H9 (cell line): ENCODE results near the gene RGPD3. TPM values are rescaled to one million over a fixed set of nuclear protein-coding genes. Genes with fewer than 3 reads are reported as not detected.

Source experiments
- DNase-seq: peaks from one replicate; pipeline ENCODE4 v3.0.0-alpha.2; 2017
- H2AFZ ChIP-seq: one replicate; pipeline ENCODE4 v1.6.1; 2013; ENCODE audit warnings: mild to moderate bottlenecking, low read length, control low read depth, moderate library complexity
- H2AK5ac ChIP-seq: 2 replicates; pipeline ENCODE4 v1.6.1; 2013; ENCODE audit warnings: low read length, control low read depth, mixed read lengths; ENCODE audit not compliant: insufficient read length
- H2BK120ac ChIP-seq: one replicate; pipeline ENCODE4 v1.6.1; 2013; ENCODE audit warnings: low read depth, mild to moderate bottlenecking, low read length, control low read depth, inconsistent platforms; ENCODE audit not compliant: poor library complexity, severe bottlenecking
- H2BK12ac ChIP-seq: 2 replicates; pipeline ENCODE4 v1.6.1; 2013; ENCODE audit warnings: low read length, control low read depth, mixed read lengths, low read depth; ENCODE audit not compliant: insufficient read length
- H2BK15ac ChIP-seq: 2 replicates; pipeline ENCODE4 v1.6.1; 2013; ENCODE audit warnings: low read depth, low read length, control low read depth
- H2BK20ac ChIP-seq: one replicate; pipeline ENCODE4 v1.6.1; 2013; ENCODE audit warnings: low read depth, mild to moderate bottlenecking, low read length, control low read depth, inconsistent platforms; ENCODE audit not compliant: poor library complexity, severe bottlenecking
- H2BK5ac ChIP-seq: 2 replicates; pipeline ENCODE4 v1.6.1; 2013; ENCODE audit warnings: low read length, control low read depth, mixed read lengths; ENCODE audit not compliant: insufficient read length
- H3K14ac ChIP-seq: 2 replicates; pipeline ENCODE4 v1.6.1; 2013; ENCODE audit warnings: low read length, control low read depth; ENCODE audit not compliant: insufficient read depth
- H3K18ac ChIP-seq: 2 replicates; pipeline ENCODE4 v1.6.1; 2013; ENCODE audit warnings: low read depth, mild to moderate bottlenecking, mixed read lengths, low read length, control low read depth; ENCODE audit not compliant: insufficient read length
- H3K23ac ChIP-seq: 2 replicates; pipeline ENCODE4 v1.6.1; 2013; ENCODE audit warnings: low read length, control low read depth, mixed read lengths, low read depth; ENCODE audit not compliant: insufficient read length
- H3K23me2 ChIP-seq: 2 replicates; pipeline ENCODE4 v1.6.1; 2013; ENCODE audit warnings: low read depth, mild to moderate bottlenecking, mixed read lengths, low read length, control low read depth; ENCODE audit not compliant: insufficient read length, poor library complexity, severe bottlenecking
- H3K27ac ChIP-seq: 2 replicates; pipeline ENCODE4 v1.5.1; 2013; ENCODE audit warnings: low read length, control low read depth, mixed read lengths, low read depth; ENCODE audit not compliant: insufficient read length
- H3K27me3 ChIP-seq: 2 replicates; pipeline ENCODE4 v1.6.1; 2013; ENCODE audit warnings: low read length, control low read depth, inconsistent platforms; ENCODE audit not compliant: insufficient read depth
- H3K4ac ChIP-seq: 2 replicates; pipeline ENCODE4 v1.6.1; 2013; ENCODE audit warnings: low read depth, mild to moderate bottlenecking, control low read depth, inconsistent platforms, low read length, moderate library complexity
- H3K4me1 ChIP-seq: 2 replicates; pipeline ENCODE4 v1.6.1; 2013; ENCODE audit warnings: low read length, control low read depth, inconsistent platforms; ENCODE audit not compliant: insufficient read depth
- H3K4me2 ChIP-seq: 2 replicates; pipeline ENCODE4 v1.6.1; 2013; ENCODE audit warnings: low read length, control low read depth, mixed read lengths; ENCODE audit not compliant: insufficient read length, insufficient read depth
- H3K56ac ChIP-seq: 2 replicates; pipeline ENCODE4 v1.6.1; 2013; ENCODE audit warnings: low read depth, mild to moderate bottlenecking, mixed read lengths, low read length, control low read depth; ENCODE audit not compliant: insufficient read length
- H3K79me1 ChIP-seq: 2 replicates; pipeline ENCODE4 v1.6.1; 2013; ENCODE audit warnings: low read depth, mild to moderate bottlenecking, moderate library complexity, low read length, control low read depth, inconsistent platforms; ENCODE audit not compliant: insufficient read depth, poor library complexity, severe bottlenecking
- H3K79me2 ChIP-seq: 2 replicates; pipeline ENCODE4 v1.6.1; 2013; ENCODE audit warnings: low read length, control low read depth, inconsistent platforms; ENCODE audit not compliant: insufficient read depth
- H3K9ac ChIP-seq: 2 replicates; pipeline ENCODE4 v1.6.1; 2013; ENCODE audit warnings: low read length, control low read depth, mixed read lengths; ENCODE audit not compliant: insufficient read length; ENCODE audit errors: extremely low read depth
- H3K9me3 ChIP-seq: one replicate; pipeline ENCODE4 v1.6.1; 2013; ENCODE audit warnings: low read depth, low read length, inconsistent platforms; ENCODE audit not compliant: control insufficient read depth
- H3T11ph ChIP-seq: one replicate; pipeline ENCODE4 v1.6.1; 2013; ENCODE audit warnings: mild to moderate bottlenecking, low read length, control low read depth, inconsistent platforms
- H4K20me1 ChIP-seq: one replicate; pipeline ENCODE4 v1.6.1; 2013; ENCODE audit not compliant: control insufficient read depth, insufficient read length, insufficient read depth
- H4K5ac ChIP-seq: 2 replicates; pipeline ENCODE4 v1.6.1; 2013; ENCODE audit warnings: low read depth, mild to moderate bottlenecking, mixed read lengths, low read length, control low read depth; ENCODE audit not compliant: insufficient read length
- H4K8ac ChIP-seq: replicated peaks from 2 replicates; pipeline ENCODE4 v1.6.1; 2013; ENCODE audit warnings: low read length, control low read depth, mixed read lengths, low read depth; ENCODE audit not compliant: insufficient read length
- H4K91ac ChIP-seq: 2 replicates; pipeline ENCODE4 v1.6.1; 2013; ENCODE audit warnings: low read depth, mild to moderate bottlenecking, moderate library complexity, mixed read lengths, low read length, control low read depth; ENCODE audit not compliant: insufficient read length
- H3K27ac Mint-ChIP-seq, 3 experiments: 2 replicates in 2 of 3; 3 replicates in 1 of 3; pipeline ENCODE4 v1.8.0; 2020 to 2021; ENCODE audit warnings: mixed read lengths in 3 of 3, mild to moderate bottlenecking in 1 of 3, moderate library complexity in 1 of 3
- H3K27me3 Mint-ChIP-seq: 2 replicates; pipeline ENCODE4 v1.8.0; 2021; ENCODE audit warnings: low read depth, mild to moderate bottlenecking, moderate library complexity, mixed read lengths
- H3K36me3 Mint-ChIP-seq, 3 experiments: 2 replicates in 2 of 3; 3 replicates in 1 of 3; pipeline ENCODE4 v1.8.0; 2020 to 2021; ENCODE audit warnings: low read depth in 3 of 3, mixed read lengths in 3 of 3; ENCODE audit not compliant: insufficient read depth in 1 of 3
- H3K4me1 Mint-ChIP-seq, 2 experiments: 2 replicates each; pipeline ENCODE4 v1.8.0; 2020; ENCODE audit warnings: mixed read lengths in 2 of 2
- H3K4me3 Mint-ChIP-seq, 2 experiments: 2 replicates in 1 of 2; 3 replicates in 1 of 2; pipeline ENCODE4 v1.8.0; 2020 to 2021; ENCODE audit warnings: mild to moderate bottlenecking in 2 of 2, mixed read lengths in 2 of 2, moderate library complexity in 1 of 2
- H3K9me3 Mint-ChIP-seq, 2 experiments: 2 replicates in 1 of 2; 3 replicates in 1 of 2; pipeline ENCODE4 v1.8.0; 2020; ENCODE audit warnings: mild to moderate bottlenecking in 2 of 2, mixed read lengths in 2 of 2, moderate library complexity in 1 of 2
- WGBS: extraction: QIAGEN DNeasy Blood & Tissue Kit; methylation state at CpG from one replicate; pipeline ENCODE4 v1.1.7; 2013; ENCODE audit warnings: missing lambda C conversion rate, low lambda C conversion rate, mixed read lengths; ENCODE audit not compliant: insufficient read length; ENCODE audit errors: extremely low coverage; 5-methylcytosine and 5-hydroxymethylcytosine counted together
- total RNA-seq: library from RNA; stranded (reverse); gene quantifications from 2 replicates; pipeline ENCODE4 v1.2.1, GENCODE V29; 2021
- TF ChIP-seq, protein P1 (sequence below): fragments of 200-600 bp; sonication (generic); conservative IDR thresholded peaks from 3 replicates; pipeline ENCODE4 v1.8.0; 2021; ENCODE audit warnings: antibody characterized with exemption, mild to moderate bottlenecking

Gene RGPD3
- total RNA-seq, 1 experiment from 2014 or later = 0.15 TPM

DNA sequence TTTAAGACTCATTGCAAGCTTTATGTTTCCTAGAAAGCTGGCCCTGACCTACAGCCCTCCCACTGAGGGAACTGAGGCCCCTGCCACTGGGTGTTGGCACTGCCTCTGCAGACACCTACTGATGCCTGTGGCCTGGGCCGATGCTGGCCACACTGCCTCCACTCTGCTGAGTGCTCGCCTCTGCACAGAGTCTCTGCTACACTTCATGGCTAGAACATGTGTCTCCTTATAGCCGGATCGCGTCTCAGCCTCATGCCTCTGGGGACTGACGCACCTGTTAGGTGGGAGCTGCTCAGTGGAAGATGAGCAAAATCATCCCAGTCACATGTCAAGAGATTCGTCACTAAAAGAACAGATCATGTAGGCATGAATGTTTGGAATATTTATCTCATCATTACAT is 108.7 kb downstream of the RGPD3 start:
- Histone ChIP-seq H3K27ac (no peak overlapping the region), H2BK5ac (no peak overlapping the region), H2BK12ac (no peak overlapping the region), H3K4ac (no peak overlapping the region), H2BK15ac (no peak overlapping the region), H3K4me1 (peaks cover 5% of the 10 kb centered on the region; the same call in 1 of the 2 replicates), H3K27me3 (no peaks in the 10 kb centered on the region), H4K5ac (no peak overlapping the region), H4K8ac (no peak overlapping the region), H3K9me3 (no peaks in the 10 kb centered on the region), H2AK5ac (no peak overlapping the region), H3K18ac (no peak overlapping the region), H2AFZ (no peak overlapping the region), H2BK120ac (no peak overlapping the region), H2BK20ac (no peak overlapping the region), H3K23me2 (no peaks in the 10 kb centered on the region), H4K91ac (no peak overlapping the region), H3K56ac (no peak overlapping the region), H3K9ac (no peak overlapping the region), H3K23ac (no peak overlapping the region), H3K79me1 (no peaks in the 10 kb centered on the region), H3T11ph (no peak overlapping the region), H3K4me2 (no peak overlapping the region), H4K20me1 (no peaks in the 10 kb centered on the region), H3K79me2 (no peaks in the 10 kb centered on the region), H3K14ac (no peak overlapping the region)
- H3K27ac Mint-ChIP-seq = peak overlapping the region in 1 of 3 experiments; percentile 81; a peak in 1 of 7 replicates
- TF ChIP-seq, protein P1, sequence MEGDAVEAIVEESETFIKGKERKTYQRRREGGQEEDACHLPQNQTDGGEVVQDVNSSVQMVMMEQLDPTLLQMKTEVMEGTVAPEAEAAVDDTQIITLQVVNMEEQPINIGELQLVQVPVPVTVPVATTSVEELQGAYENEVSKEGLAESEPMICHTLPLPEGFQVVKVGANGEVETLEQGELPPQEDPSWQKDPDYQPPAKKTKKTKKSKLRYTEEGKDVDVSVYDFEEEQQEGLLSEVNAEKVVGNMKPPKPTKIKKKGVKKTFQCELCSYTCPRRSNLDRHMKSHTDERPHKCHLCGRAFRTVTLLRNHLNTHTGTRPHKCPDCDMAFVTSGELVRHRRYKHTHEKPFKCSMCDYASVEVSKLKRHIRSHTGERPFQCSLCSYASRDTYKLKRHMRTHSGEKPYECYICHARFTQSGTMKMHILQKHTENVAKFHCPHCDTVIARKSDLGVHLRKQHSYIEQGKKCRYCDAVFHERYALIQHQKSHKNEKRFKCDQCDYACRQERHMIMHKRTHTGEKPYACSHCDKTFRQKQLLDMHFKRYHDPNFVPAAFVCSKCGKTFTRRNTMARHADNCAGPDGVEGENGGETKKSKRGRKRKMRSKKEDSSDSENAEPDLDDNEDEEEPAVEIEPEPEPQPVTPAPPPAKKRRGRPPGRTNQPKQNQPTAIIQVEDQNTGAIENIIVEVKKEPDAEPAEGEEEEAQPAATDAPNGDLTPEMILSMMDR = no peak
- no CpG with 5 or more reads among the region's 7 CpGs for WGBS
- H3K4me3 Mint-ChIP-seq = no peak overlapping the region
- no peak for DNase-seq
- H3K36me3 Mint-ChIP-seq = no peaks in the 10 kb centered on the region
- H3K9me3 Mint-ChIP-seq = no peaks in the 10 kb centered on the region
- peaks cover 19 to 25% of the 10 kb centered on the region in 2 experiments for H3K4me1 Mint-ChIP-seq
- H3K27me3 Mint-ChIP-seq = no peaks in the 10 kb centered on the region
